K562 (cell line): ENCODE results near the gene ADPRM. TPM values are rescaled to one million over a fixed set of nuclear protein-coding genes. Genes with fewer than 3 reads are reported as not detected.

Experiments
- ATAC-seq: fragments of 200-7000 bp; cut with Tn5 transposase; 3 replicates; pipeline ENCODE4 v1.9.1; 2020; ENCODE audit warnings: moderate library complexity
- BruUV-seq: library from RNA; stranded (reverse); fragments of 400-500 nt; replicated peaks from 2 replicates; lab custom pipeline; 2021; lab: Mats Ljungman, UMichigan
- CTCF ChIA-PET: fragments of 300-600 bp; formaldehyde crosslinking; extraction: SDS; loops from one replicate; lab custom pipeline; 2021; ENCODE audit warnings: low intra/inter-chr PET ratio; lab: Yijun Ruan, JAX
- POLR2A ChIA-PET: fragments of 300-600, 350-650 bp; sonication (Branson Sonifier 250); formaldehyde crosslinking; extraction: SDS; loops from one replicate; lab custom pipeline; 2021; ENCODE audit warnings: antibody characterized with exemption, inconsistent platforms; lab: Yijun Ruan, JAX
- DNase-seq, 4 experiments: peaks; one replicate each; pipeline versions ENCODE4 v3.0.0 to v3.0.0-alpha.2; 2011 to 2018; ENCODE audit warnings: low spot score in 3 of 4, mixed read lengths in 3 of 4; ENCODE audit errors: extremely low read depth in 1 of 4
- FAIRE-seq: peaks from 2 replicates; lab custom pipeline; 2011; peaks lifted over from hg19 to GRCh38; lab: Jason Lieb, UNC
- H2AFZ ChIP-seq: 2 replicates; pipeline ENCODE4 v1.6.0; 2011; ENCODE audit warnings: low read depth, low read length, control low read depth, inconsistent platforms
- H3K27ac ChIP-seq: fragments of 200-600 bp; 3 replicates; pipeline ENCODE4 v1.8.0; 2011; ENCODE audit warnings: low read depth, mild to moderate bottlenecking, control low read depth, inconsistent platforms, low read length, moderate library complexity, mixed read lengths; ENCODE audit errors: extremely low read depth
- H3K27me3 ChIP-seq, 2 experiments: fragments of 300-600 bp in 1 of 2; 2 replicates in 1 of 2; 3 replicates in 1 of 2; pipeline versions ENCODE4 v1.6.0 to v1.8.0; 2011; ENCODE audit warnings: inconsistent platforms in 2 of 2, low read length in 2 of 2, mild to moderate bottlenecking in 1 of 2, mixed read lengths in 1 of 2, moderate library complexity in 1 of 2; ENCODE audit not compliant: control insufficient read depth in 2 of 2, insufficient read depth in 2 of 2
- H3K36me3 ChIP-seq: fragments of 300-600 bp; 3 replicates; pipeline ENCODE4 v1.8.0; 2011; ENCODE audit warnings: mild to moderate bottlenecking, low read length, inconsistent platforms; ENCODE audit not compliant: control insufficient read depth, insufficient read depth
- H3K4me1 ChIP-seq, 2 experiments: fragments of 200-600 bp in 1 of 2; replicated peaks in 1 of 2; 2 replicates in 1 of 2; 3 replicates in 1 of 2; pipeline versions ENCODE4 v1.5.1 to v1.8.0; 2011; ENCODE audit warnings: inconsistent platforms in 2 of 2, low read length in 2 of 2, mild to moderate bottlenecking in 1 of 2, mixed read lengths in 1 of 2, moderate library complexity in 1 of 2; ENCODE audit not compliant: control insufficient read depth in 2 of 2, insufficient read depth in 2 of 2
- H3K4me2 ChIP-seq: 2 replicates; pipeline ENCODE4 v1.6.1; 2011; ENCODE audit warnings: low read length, control low read depth, inconsistent platforms, mixed read lengths; ENCODE audit not compliant: insufficient read depth
- H3K4me3 ChIP-seq: fragments of 200-600 bp; sonication (generic), shearing (Covaris generic); 2 replicates; pipeline ENCODE4 v1.5.1; 2016; ENCODE audit warnings: control low read depth, inconsistent platforms
- H3K79me2 ChIP-seq: fragments of 200-600 bp; 3 replicates; pipeline ENCODE4 v1.8.0; 2011; ENCODE audit warnings: low read length, inconsistent platforms; ENCODE audit not compliant: control insufficient read depth, insufficient read depth
- H3K9ac ChIP-seq, 2 experiments: 2 replicates each; pipeline versions ENCODE4 v1.6.0 to v1.6.1; 2011; ENCODE audit warnings: low read depth in 2 of 2, low read length in 2 of 2, control low read depth in 1 of 2, inconsistent platforms in 1 of 2, mild to moderate bottlenecking in 1 of 2, mixed read lengths in 1 of 2; ENCODE audit not compliant: insufficient read depth in 1 of 2
- H3K9me1 ChIP-seq: one replicate; pipeline ENCODE4 v1.6.0; 2011; ENCODE audit warnings: inconsistent platforms, mild to moderate bottlenecking, low read length, moderate library complexity; ENCODE audit not compliant: control insufficient read depth, insufficient read depth
- H3K9me3 ChIP-seq: replicated peaks from 2 replicates; pipeline ENCODE4 v1.5.1; 2011; ENCODE audit warnings: low read depth, low read length, inconsistent platforms; ENCODE audit not compliant: control insufficient read depth, insufficient read depth
- H4K20me1 ChIP-seq: replicated peaks from 2 replicates; pipeline ENCODE4 v1.6.1; 2011; ENCODE audit warnings: low read length, inconsistent platforms, mixed read lengths; ENCODE audit not compliant: control insufficient read depth, insufficient read depth
- PHB ChIP-seq: fragments of 250-450 bp; sonication (Bioruptor Pico); IDR thresholded peaks from 2 replicates; pipeline ENCODE4 v1.5.0; 2021
- RBM39 ChIP-seq: fragments of 200-400 bp; formaldehyde crosslinking; optimal IDR thresholded peaks from 2 replicates; pipeline ENCODE3; 2018; ENCODE audit warnings: low read depth, low read length
- RFX7 ChIP-seq: fragments of 250-450 bp; sonication (Bioruptor Pico); IDR thresholded peaks from 2 replicates; pipeline ENCODE4 v1.5.1; 2021; ENCODE audit warnings: mild to moderate bottlenecking
- whole genome bisulfite sequencing: fragments of 100-300 bp; shearing (Covaris generic); methylation state at CpG from one replicate; pipeline ENCODE4 v1.1.6; 2016; ENCODE audit warnings: low coverage, mixed read lengths; ENCODE audit not compliant: insufficient coverage; ENCODE audit errors: missing lambda C conversion rate; 5-methylcytosine and 5-hydroxymethylcytosine counted together
- in situ Hi-C: fragments of 300-500 bp; cut with MboI; formaldehyde crosslinking; loops from 4 replicates; pipeline ENCODE4 v1.15.0; 2018; ENCODE audit warnings: inconsistent platforms, mixed read lengths
- intact Hi-C: fragments of 100-400 bp; cut with micrococcal nuclease; formaldehyde crosslinking; loops from 2 replicates; pipeline ENCODE4 v1.14.2; 2022
- polyA plus RNA-seq, 8 experiments: library from polyadenylated mRNA; depleted of rRNA in 4 of 8; stranded (reverse) in 5 of 8; unstranded in 3 of 8; fragments of >200 nt; fragmentation: Nextera tagmentation in 2 of 8; fragmentation: Illumina TruSeq in 1 of 8; extraction: Ambion mirVana in 2 of 8; extraction: Trizol in 1 of 8; gene quantifications; 2 replicates each; pipeline versions ENCODE4 v1.2.1 to v1.2.3, GENCODE V29; 2011 to 2014; ENCODE audit warnings: inconsistent platforms in 1 of 8, missing spikeins in 1 of 8
- total RNA-seq, 7 experiments: library from RNA; depleted of rRNA in 6 of 7; stranded (reverse); fragments of >200 nt in 6 of 7; fragmentation: Illumina TruSeq in 2 of 7; extraction: Trizol in 2 of 7; gene quantifications; 2 replicates each; pipeline versions ENCODE4 v1.2.1 to v1.2.3, GENCODE V29; 2011 to 2021; ENCODE audit warnings: low replicate concordance in 1 of 7
- TF ChIP-seq, protein P1 (sequence below), 2 experiments: fragments of 450-650 bp in 1 of 2; sonication (generic) in 1 of 2; formaldehyde crosslinking in 1 of 2; IDR thresholded peaks in 1 of 2; conservative IDR thresholded peaks in 1 of 2; 2 replicates each; pipeline versions ENCODE4 v1.6.1 to v1.8.1; 2016 to 2023; ENCODE audit warnings: mild to moderate bottlenecking in 2 of 2, moderate library complexity in 2 of 2, inconsistent platforms in 1 of 2, missing genetic modification reagents in 1 of 2
- TF ChIP-seq, protein P2 (sequence below): fragments of 150-350 bp; conservative IDR thresholded peaks from 2 replicates; pipeline ENCODE4 v1.6.1; 2014; ENCODE audit warnings: low read length

Gene ADPRM
- total and polyA plus RNA-seq, 9 of the 15 experiments (the other 6 are each of a cell fraction or from before 2014, with no cell fraction given) = 4.7 to 17.6 (median 6.2) TPM

DNA sequence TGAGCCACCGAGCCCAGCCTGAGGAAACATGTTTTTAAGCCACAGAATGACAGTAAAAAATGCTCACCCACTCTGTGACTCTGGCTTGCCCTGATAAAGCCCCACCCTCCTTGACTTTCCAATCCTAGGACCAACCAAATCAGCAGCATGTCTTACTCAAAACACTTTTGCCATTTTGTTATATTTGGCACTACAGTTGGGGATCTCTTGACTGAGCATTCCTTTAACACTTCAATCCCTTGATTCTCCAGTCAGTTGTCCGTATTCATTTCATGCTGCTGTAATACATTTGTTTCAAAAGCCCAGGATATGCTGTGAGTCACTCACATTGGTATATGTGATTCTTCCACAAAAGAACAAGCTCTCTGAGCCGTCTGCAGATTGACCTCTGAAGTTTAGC is 48.4 kb upstream of the ADPRM start (continued):
- TF ChIP-seq, protein P1, sequence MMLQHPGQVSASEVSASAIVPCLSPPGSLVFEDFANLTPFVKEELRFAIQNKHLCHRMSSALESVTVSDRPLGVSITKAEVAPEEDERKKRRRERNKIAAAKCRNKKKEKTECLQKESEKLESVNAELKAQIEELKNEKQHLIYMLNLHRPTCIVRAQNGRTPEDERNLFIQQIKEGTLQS (IDR thresholded peaks at IDR 0.05) = no peak
- TF ChIP-seq, protein P1 (CRISPR knock-in tag; conservative IDR thresholded peaks at IDR 0.05) = no peak
- TF ChIP-seq RFX7 = no peak

DNA sequence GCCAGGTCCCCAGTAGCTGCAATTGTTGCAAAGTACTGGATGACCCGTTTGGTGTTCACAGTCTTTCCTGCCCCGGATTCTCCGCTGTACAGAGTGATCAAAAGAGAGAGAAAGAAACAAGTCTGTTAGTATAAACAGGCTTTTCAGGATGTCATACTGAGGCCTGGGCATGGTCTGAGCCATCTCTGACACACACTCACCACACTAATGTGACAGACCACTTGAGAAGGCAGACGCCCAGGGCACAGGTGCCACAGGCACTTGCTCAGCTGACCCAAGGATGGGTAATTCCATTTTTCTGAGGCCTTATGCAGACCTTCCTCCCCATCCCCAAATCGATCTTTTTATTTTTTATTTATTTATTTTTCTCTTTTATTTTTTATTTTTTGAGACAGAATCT is 47.8 kb upstream of the ADPRM start:
- Histone ChIP-seq H3K36me3 (no peaks in the 10 kb centered on the region), H3K79me2 (no peaks in the 10 kb centered on the region), H2AFZ (no peak overlapping the region), H3K27ac (no peak overlapping the region), H3K4me1 (no peaks in the 10 kb centered on the region), H4K20me1 (no peaks in the 10 kb centered on the region), H3K4me3 (no peak overlapping the region), H3K9me3 (no peaks in the 10 kb centered on the region), H3K9me1 (no peaks in the 10 kb centered on the region), H3K27me3 (peaks cover 0 to 10% of the 10 kb centered on the region in 2 experiments; a peak in 2 of 5 replicates), H3K9ac (no peak overlapping the region), H3K4me2 (no peak overlapping the region)
- BruUV-seq = no TSS peak
- FAIRE-seq = no peak
- ChIA-PET POLR2A (interaction anchor here (0.7 kb wide), 1 partner anchor 26 kb away, joined by 3 read pairs; no protein-coding TSS in a partner anchor), CTCF (interaction anchor here (0.7 kb wide), 1 partner anchor 31 kb away, joined by 3 read pairs; no protein-coding TSS in a partner anchor)
- 39% methylated on average over 4 of the region's 5 CpGs for WGBS
- in situ Hi-C loops = loop anchor here (10.0 kb wide), 1 partner anchor 195 kb away; no protein-coding TSS in a partner anchor
- DNase-seq = no peak
- ATAC-seq = no peak
- TF ChIP-seq PHB (no peak), RBM39 (no peak)
- TF ChIP-seq, protein P2, sequence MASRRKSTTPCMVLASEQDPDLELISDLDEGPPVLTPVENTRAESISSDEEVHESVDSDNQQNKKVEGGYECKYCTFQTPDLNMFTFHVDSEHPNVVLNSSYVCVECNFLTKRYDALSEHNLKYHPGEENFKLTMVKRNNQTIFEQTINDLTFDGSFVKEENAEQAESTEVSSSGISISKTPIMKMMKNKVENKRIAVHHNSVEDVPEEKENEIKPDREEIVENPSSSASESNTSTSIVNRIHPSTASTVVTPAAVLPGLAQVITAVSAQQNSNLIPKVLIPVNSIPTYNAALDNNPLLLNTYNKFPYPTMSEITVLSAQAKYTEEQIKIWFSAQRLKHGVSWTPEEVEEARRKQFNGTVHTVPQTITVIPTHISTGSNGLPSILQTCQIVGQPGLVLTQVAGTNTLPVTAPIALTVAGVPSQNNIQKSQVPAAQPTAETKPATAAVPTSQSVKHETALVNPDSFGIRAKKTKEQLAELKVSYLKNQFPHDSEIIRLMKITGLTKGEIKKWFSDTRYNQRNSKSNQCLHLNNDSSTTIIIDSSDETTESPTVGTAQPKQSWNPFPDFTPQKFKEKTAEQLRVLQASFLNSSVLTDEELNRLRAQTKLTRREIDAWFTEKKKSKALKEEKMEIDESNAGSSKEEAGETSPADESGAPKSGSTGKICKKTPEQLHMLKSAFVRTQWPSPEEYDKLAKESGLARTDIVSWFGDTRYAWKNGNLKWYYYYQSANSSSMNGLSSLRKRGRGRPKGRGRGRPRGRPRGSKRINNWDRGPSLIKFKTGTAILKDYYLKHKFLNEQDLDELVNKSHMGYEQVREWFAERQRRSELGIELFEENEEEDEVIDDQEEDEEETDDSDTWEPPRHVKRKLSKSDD = no peak
- intact Hi-C loops = no loop called here
